GM12801 (cell line): Measurements from ENCODE around the gene VGF.

Source experiments
- TF ChIP-seq, protein P1 (sequence below): IDR thresholded peaks from one replicate; pipeline ENCODE4 v1.5.1; 2011; ENCODE audit warnings: control low read depth; ENCODE audit not compliant: insufficient read length; ENCODE audit errors: extremely low read depth

Gene VGF

DNA sequence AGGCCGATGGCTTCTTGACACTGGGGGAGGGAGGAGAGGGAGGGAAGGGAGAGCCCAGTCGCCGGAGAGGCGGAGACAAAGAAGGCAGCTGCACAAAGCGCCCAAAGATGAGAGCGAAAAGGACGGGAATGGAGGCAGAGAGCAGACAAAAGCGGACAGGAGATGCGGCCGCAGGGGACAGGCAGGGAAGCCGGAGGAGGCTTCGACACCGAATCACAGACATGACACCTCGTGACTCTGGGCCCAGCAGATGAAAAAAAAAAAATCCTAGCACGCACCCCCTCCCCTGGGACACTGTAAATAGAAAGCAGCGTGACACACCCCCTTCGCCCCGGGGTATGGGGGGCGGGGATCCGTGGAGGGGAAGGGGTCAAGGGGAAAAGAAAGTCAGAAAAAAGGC lies 13.7 kb upstream of the VGF start:
- TF ChIP-seq, protein P1, sequence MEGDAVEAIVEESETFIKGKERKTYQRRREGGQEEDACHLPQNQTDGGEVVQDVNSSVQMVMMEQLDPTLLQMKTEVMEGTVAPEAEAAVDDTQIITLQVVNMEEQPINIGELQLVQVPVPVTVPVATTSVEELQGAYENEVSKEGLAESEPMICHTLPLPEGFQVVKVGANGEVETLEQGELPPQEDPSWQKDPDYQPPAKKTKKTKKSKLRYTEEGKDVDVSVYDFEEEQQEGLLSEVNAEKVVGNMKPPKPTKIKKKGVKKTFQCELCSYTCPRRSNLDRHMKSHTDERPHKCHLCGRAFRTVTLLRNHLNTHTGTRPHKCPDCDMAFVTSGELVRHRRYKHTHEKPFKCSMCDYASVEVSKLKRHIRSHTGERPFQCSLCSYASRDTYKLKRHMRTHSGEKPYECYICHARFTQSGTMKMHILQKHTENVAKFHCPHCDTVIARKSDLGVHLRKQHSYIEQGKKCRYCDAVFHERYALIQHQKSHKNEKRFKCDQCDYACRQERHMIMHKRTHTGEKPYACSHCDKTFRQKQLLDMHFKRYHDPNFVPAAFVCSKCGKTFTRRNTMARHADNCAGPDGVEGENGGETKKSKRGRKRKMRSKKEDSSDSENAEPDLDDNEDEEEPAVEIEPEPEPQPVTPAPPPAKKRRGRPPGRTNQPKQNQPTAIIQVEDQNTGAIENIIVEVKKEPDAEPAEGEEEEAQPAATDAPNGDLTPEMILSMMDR = no peak

DNA sequence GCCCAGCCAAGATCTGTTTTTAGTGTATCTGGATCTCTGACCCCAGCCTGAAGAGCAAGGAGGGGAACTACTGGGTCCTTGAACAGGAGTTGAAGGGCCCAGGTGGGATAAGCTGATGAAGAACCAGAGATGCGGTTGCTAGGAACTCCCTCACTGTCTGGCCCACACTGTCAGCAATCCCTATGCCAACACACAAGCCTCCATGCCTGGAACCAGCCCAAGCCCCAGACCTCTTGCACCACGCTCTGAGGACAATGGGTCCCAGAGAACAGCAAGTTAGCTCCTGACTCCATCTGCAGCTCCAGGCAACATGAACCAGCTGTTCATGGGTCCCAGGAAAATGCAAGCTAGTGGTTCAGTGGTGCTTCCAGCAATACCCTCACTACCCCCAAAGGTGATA lies 12.3 kb upstream of the VGF start:
- TF ChIP-seq, protein P1 = no peak

GRCh38 chr7:101175664-101176063 lies 10.3 kb upstream of the VGF start:
- TF ChIP-seq, protein P1 = no peak

DNA sequence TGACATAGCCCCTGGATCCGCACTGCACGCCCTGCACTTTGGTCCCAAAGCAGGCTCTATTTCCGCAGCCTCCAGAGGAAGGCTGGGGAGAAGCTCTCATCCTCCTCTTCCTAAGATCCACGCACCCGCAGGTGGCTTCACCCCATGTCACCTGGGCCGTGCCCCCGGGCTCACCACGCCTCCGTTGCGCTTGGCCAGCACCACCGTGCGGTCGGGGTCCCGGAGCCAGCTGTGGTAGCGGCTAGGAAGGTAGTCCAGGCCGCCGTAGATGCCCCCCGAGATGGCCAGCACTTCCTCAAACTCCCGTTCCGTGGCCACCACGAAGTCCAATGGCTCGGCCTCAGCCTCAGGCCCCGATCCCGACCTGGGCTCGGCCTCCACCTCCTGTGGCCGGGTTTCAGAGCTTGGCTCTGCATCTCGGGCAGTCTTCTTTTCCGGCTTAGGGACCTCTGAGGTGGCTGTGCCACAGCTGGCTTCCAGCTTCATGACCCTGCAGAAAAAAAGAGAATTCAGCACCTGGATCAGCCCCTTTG lies 9.0 kb upstream of the VGF start:
- TF ChIP-seq, protein P1 = no peak

DNA sequence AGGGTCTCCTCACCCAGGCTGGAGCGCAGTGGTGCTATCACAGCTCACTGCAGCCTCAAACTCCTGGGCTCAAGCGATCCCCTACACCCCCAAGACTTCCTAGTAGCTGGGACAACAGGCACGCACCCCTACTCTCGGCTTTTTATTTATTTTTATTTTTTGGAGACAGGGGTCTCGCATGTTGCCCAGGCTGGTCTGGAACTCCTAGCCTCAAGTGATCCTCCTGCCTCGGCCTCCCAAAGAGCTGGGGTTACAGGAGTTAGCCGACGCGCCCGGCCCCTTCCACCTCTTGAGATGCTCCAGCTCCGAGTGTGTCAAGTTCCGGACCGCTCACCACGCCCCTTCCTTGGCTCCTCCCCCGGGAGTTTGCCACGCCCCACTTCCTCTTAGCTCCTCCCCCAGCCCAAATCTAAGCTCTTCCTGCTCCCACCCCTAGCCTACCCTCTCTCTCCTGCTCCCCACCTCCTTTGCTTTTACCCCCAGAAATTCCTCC lies 8.4 kb upstream of the VGF start:
- TF ChIP-seq, protein P1 = no peak

DNA sequence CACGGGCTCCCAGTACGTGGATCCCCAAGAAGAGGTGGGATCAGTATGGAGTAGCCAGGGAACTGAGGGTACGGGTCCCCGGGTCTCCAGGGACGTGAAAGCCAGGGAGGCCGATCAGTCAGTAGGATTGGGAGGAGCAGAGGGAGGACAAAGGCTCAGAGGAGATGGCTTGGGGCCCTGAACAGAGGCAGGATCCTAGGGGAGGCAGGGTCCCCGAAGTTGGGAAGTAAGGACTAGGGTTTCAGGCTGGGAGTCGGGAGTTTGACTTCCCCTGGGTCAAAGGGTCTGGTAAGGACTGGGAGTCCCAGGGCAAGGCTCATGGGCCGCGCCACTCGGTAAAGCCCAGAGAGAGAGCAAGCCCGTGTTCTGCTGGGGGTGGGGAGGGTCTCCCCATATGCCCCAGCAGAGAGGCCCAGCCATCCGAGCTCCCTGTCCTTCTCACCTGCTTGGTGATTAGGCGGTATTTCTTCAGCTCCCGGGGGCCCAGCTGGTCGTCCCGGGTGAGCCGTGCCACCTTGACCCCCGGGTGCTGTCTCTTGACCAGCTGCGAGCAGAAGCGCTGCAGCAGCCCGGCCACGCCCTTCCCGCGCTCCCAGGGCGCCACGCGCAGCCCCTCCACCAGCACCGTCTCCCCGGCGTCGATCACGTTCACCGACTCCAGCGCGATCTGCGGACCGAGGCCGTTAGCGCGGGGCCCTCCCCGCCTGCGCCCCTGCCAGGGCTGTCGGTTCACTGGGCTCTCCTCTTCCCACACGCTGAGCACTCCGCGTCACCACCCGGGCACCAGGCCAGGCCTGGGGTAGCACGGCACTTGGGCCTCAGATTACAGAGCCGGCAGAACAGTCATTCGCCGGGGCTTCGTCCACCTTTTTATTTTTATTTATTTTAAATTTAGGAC lies 7.7 kb upstream of the VGF start:
- TF ChIP-seq, protein P1 = no peak

GRCh38 chr7:101172005-101172853 lies 6.9 kb upstream of the VGF start:
- TF ChIP-seq, protein P1 = no peak
